K562 (cell line): ENCODE data around the gene CABP5. TPM values are rescaled to one million over a fixed set of nuclear protein-coding genes. Genes with fewer than 3 reads are reported as not detected.
A peak's percentile ranks its signal among the peaks of the same experiment; 100 is the strongest.
"Not testable (repeated sequence)": the region's sequence is repeated elsewhere in the genome, so short reads cannot be mapped to it uniquely, and the experiment has no call there.

Source experiments
- ATAC-seq: fragments of 200-7000 bp; cut with Tn5 transposase; 3 replicates; pipeline ENCODE4 v1.9.1; 2020; ENCODE audit warnings: moderate library complexity
- BruUV-seq: library from RNA; stranded (reverse); fragments of 400-500 nt; replicated peaks from 2 replicates; lab custom pipeline; 2021; lab: Mats Ljungman, UMichigan
- CTCF ChIA-PET: fragments of 300-600 bp; formaldehyde crosslinking; extraction: SDS; loops from one replicate; lab custom pipeline; 2021; ENCODE audit warnings: low intra/inter-chr PET ratio; lab: Yijun Ruan, JAX
- POLR2A ChIA-PET: fragments of 300-600, 350-650 bp; sonication (Branson Sonifier 250); formaldehyde crosslinking; extraction: SDS; loops from one replicate; lab custom pipeline; 2021; ENCODE audit warnings: antibody characterized with exemption, inconsistent platforms; lab: Yijun Ruan, JAX
- DNase-seq, 4 experiments: peaks; one replicate each; pipeline versions ENCODE4 v3.0.0 to v3.0.0-alpha.2; 2011 to 2018; ENCODE audit warnings: low spot score in 3 of 4, mixed read lengths in 3 of 4; ENCODE audit errors: extremely low read depth in 1 of 4
- FAIRE-seq: peaks from 2 replicates; lab custom pipeline; 2011; peaks lifted over from hg19 to GRCh38; lab: Jason Lieb, UNC
- H2AFZ ChIP-seq: 2 replicates; pipeline ENCODE4 v1.6.0; 2011; ENCODE audit warnings: low read depth, low read length, control low read depth, inconsistent platforms
- H3K27ac ChIP-seq: fragments of 200-600 bp; 3 replicates; pipeline ENCODE4 v1.8.0; 2011; ENCODE audit warnings: low read depth, mild to moderate bottlenecking, control low read depth, inconsistent platforms, low read length, moderate library complexity, mixed read lengths; ENCODE audit errors: extremely low read depth
- H3K27me3 ChIP-seq, 2 experiments: fragments of 300-600 bp in 1 of 2; 2 replicates in 1 of 2; 3 replicates in 1 of 2; pipeline versions ENCODE4 v1.6.0 to v1.8.0; 2011; ENCODE audit warnings: inconsistent platforms in 2 of 2, low read length in 2 of 2, mild to moderate bottlenecking in 1 of 2, mixed read lengths in 1 of 2, moderate library complexity in 1 of 2; ENCODE audit not compliant: control insufficient read depth in 2 of 2, insufficient read depth in 2 of 2
- H3K36me3 ChIP-seq: fragments of 300-600 bp; 3 replicates; pipeline ENCODE4 v1.8.0; 2011; ENCODE audit warnings: mild to moderate bottlenecking, low read length, inconsistent platforms; ENCODE audit not compliant: control insufficient read depth, insufficient read depth
- H3K4me1 ChIP-seq, 2 experiments: fragments of 200-600 bp in 1 of 2; replicated peaks in 1 of 2; 2 replicates in 1 of 2; 3 replicates in 1 of 2; pipeline versions ENCODE4 v1.5.1 to v1.8.0; 2011; ENCODE audit warnings: inconsistent platforms in 2 of 2, low read length in 2 of 2, mild to moderate bottlenecking in 1 of 2, mixed read lengths in 1 of 2, moderate library complexity in 1 of 2; ENCODE audit not compliant: control insufficient read depth in 2 of 2, insufficient read depth in 2 of 2
- H3K4me2 ChIP-seq: 2 replicates; pipeline ENCODE4 v1.6.1; 2011; ENCODE audit warnings: low read length, control low read depth, inconsistent platforms, mixed read lengths; ENCODE audit not compliant: insufficient read depth
- H3K4me3 ChIP-seq: fragments of 200-600 bp; sonication (generic), shearing (Covaris generic); 2 replicates; pipeline ENCODE4 v1.5.1; 2016; ENCODE audit warnings: control low read depth, inconsistent platforms
- H3K79me2 ChIP-seq: fragments of 200-600 bp; 3 replicates; pipeline ENCODE4 v1.8.0; 2011; ENCODE audit warnings: low read length, inconsistent platforms; ENCODE audit not compliant: control insufficient read depth, insufficient read depth
- H3K9ac ChIP-seq, 2 experiments: 2 replicates each; pipeline versions ENCODE4 v1.6.0 to v1.6.1; 2011; ENCODE audit warnings: low read depth in 2 of 2, low read length in 2 of 2, control low read depth in 1 of 2, inconsistent platforms in 1 of 2, mild to moderate bottlenecking in 1 of 2, mixed read lengths in 1 of 2; ENCODE audit not compliant: insufficient read depth in 1 of 2
- H3K9me1 ChIP-seq: one replicate; pipeline ENCODE4 v1.6.0; 2011; ENCODE audit warnings: inconsistent platforms, mild to moderate bottlenecking, low read length, moderate library complexity; ENCODE audit not compliant: control insufficient read depth, insufficient read depth
- H3K9me3 ChIP-seq: replicated peaks from 2 replicates; pipeline ENCODE4 v1.5.1; 2011; ENCODE audit warnings: low read depth, low read length, inconsistent platforms; ENCODE audit not compliant: control insufficient read depth, insufficient read depth
- H4K20me1 ChIP-seq: replicated peaks from 2 replicates; pipeline ENCODE4 v1.6.1; 2011; ENCODE audit warnings: low read length, inconsistent platforms, mixed read lengths; ENCODE audit not compliant: control insufficient read depth, insufficient read depth
- FOXP4 ChIP-seq: sonication (generic); formaldehyde crosslinking; IDR thresholded peaks from 2 replicates; pipeline ENCODE4 v1.8.0; 2022; ENCODE audit warnings: mild to moderate bottlenecking, missing genetic modification reagents, borderline replicate concordance
- KLF6 ChIP-seq: fragments of 250-450 bp; sonication (Bioruptor Pico); IDR thresholded peaks from 2 replicates; pipeline ENCODE4 v1.4.0; 2020; ENCODE audit warnings: mild to moderate bottlenecking, moderate library complexity, borderline replicate concordance
- RAD51 ChIP-seq: fragments of 450-650 bp; IDR thresholded peaks from 2 replicates; pipeline ENCODE4 v1.7.1; 2016; ENCODE audit warnings: low read depth, mild to moderate bottlenecking, borderline replicate concordance
- ZBTB8A ChIP-seq: fragments of 450-650 bp; IDR thresholded peaks from 2 replicates; pipeline ENCODE4 v1.6.1; 2018; ENCODE audit warnings: mild to moderate bottlenecking, moderate library complexity; ENCODE audit not compliant: partially characterized antibody
- ZNF121 ChIP-seq: sonication (generic); formaldehyde crosslinking; conservative IDR thresholded peaks from 2 replicates; pipeline ENCODE4 v1.8.0; 2022; ENCODE audit warnings: missing genetic modification reagents
- WGBS: fragments of 100-300 bp; shearing (Covaris generic); methylation state at CpG from one replicate; pipeline ENCODE4 v1.1.6; 2016; ENCODE audit warnings: low coverage, mixed read lengths; ENCODE audit not compliant: insufficient coverage; ENCODE audit errors: missing lambda C conversion rate; 5-methylcytosine and 5-hydroxymethylcytosine counted together
- in situ Hi-C: fragments of 300-500 bp; cut with MboI; formaldehyde crosslinking; loops from 4 replicates; pipeline ENCODE4 v1.15.0; 2018; ENCODE audit warnings: inconsistent platforms, mixed read lengths
- intact Hi-C: fragments of 100-400 bp; cut with micrococcal nuclease; formaldehyde crosslinking; loops from 2 replicates; pipeline ENCODE4 v1.14.2; 2022
- polyA plus RNA-seq, 8 experiments: library from polyadenylated mRNA; depleted of rRNA in 4 of 8; stranded (reverse) in 5 of 8; unstranded in 3 of 8; fragments of >200 nt; fragmentation: Nextera tagmentation in 2 of 8; fragmentation: Illumina TruSeq in 1 of 8; extraction: Ambion mirVana in 2 of 8; extraction: Trizol in 1 of 8; gene quantifications; 2 replicates each; pipeline versions ENCODE4 v1.2.1 to v1.2.3, GENCODE V29; 2011 to 2014; ENCODE audit warnings: inconsistent platforms in 1 of 8, missing spikeins in 1 of 8
- total RNA-seq, 7 experiments: library from RNA; depleted of rRNA in 6 of 7; stranded (reverse); fragments of >200 nt in 6 of 7; fragmentation: Illumina TruSeq in 2 of 7; extraction: Trizol in 2 of 7; gene quantifications; 2 replicates each; pipeline versions ENCODE4 v1.2.1 to v1.2.3, GENCODE V29; 2011 to 2021; ENCODE audit warnings: low replicate concordance in 1 of 7
- TF ChIP-seq, protein P1 (sequence below): fragments of 450-650 bp; formaldehyde crosslinking; IDR thresholded peaks from 2 replicates; pipeline ENCODE4 v1.4.0; 2020; ENCODE audit warnings: mild to moderate bottlenecking, mixed read lengths

CABP5 gene
- total and polyA plus RNA-seq, 9 of the 15 experiments (the other 6 are each of a cell fraction or from before 2014, with no cell fraction given), result not detected

DNA sequence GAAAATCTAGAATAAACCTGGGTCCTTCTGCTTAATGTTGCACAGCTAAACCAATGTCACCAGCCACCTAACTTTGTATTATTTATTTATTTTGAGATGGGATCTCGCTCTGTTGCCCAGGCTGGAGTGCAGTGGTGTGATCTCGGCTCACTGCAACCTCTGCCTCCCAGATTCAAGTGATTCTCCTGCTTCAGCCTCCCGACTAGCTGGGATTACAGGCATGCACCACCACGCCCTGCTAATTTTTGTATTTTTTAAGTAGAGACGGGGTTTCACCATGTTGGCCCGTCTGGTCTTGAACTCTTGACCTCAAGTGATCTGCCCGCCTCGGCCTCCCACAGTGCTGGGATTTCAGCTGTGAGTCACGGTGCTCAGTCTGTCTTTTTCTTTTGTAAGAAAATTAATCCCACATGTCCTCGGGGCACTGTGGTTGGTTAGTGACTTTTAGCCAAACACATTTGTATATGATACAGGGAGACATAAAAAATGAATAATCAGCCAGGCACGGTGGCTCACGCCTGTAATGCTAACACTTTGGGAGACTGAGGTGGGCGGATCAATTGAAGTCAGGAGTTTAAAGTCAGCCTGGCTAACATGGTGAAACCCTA, 47.3 kb upstream of the CABP5 start:
- H3K4me2 ChIP-seq, H3K27ac ChIP-seq, H3K79me2 ChIP-seq, BruUV-seq, H3K4me1 ChIP-seq, H2AFZ ChIP-seq, ATAC-seq, H3K36me3 ChIP-seq, FAIRE-seq, H3K9ac ChIP-seq, H4K20me1 ChIP-seq, H3K9me3 ChIP-seq, POLR2A ChIA-PET, DNase-seq, intact Hi-C loops, in situ Hi-C loops, H3K4me3 ChIP-seq, H3K9me1 ChIP-seq: not testable (repeated sequence)
- H3K27me3 ChIP-seq, result peaks cover 7 to 28% of the 10 kb centered on the region in 2 experiments; a peak in 3 of 5 replicates
- peak; percentile 72 for TF ChIP-seq ZNF121 (CRISPR knock-in tag)
- under 1% methylated on average over 12 of the region's 13 CpGs for WGBS
- CTCF ChIA-PET, result interaction anchor here (0.6 kb wide), 1 partner anchor 122 kb away, joined by 3 read pairs; no protein-coding TSS in a partner anchor

- Histone ChIP-seq H3K4me1 (no peaks in the 10 kb centered on the region; a peak in 1 of 5 replicates), H3K9me3 (no peaks in the 10 kb centered on the region), H3K27ac (no peak overlapping the region), H4K20me1 (no peaks in the 10 kb centered on the region), H3K79me2 (no peaks in the 10 kb centered on the region), H3K4me3 (no peak overlapping the region), H2AFZ (no peak overlapping the region)
- DNase-seq, result no peak
- 0% methylated on average over 4 of the region's 5 CpGs for WGBS
- ChIA-PET POLR2A (interaction anchor here (0.6 kb wide), 1 partner anchor 499 kb away, joined by 3 read pairs; no protein-coding TSS in a partner anchor), CTCF (interaction anchor here (0.7 kb wide), 1 partner anchor 124 kb away, joined by 3 read pairs; no protein-coding TSS in a partner anchor)
- BruUV-seq, result no TSS peak
- TF ChIP-seq ZBTB8A (no peak), FOXP4 (CRISPR knock-in tag) (no peak), KLF6 (no peak), RAD51 (peak; percentile 22; the same call in 1 of the 2 replicates)
- TF ChIP-seq, protein P1, sequence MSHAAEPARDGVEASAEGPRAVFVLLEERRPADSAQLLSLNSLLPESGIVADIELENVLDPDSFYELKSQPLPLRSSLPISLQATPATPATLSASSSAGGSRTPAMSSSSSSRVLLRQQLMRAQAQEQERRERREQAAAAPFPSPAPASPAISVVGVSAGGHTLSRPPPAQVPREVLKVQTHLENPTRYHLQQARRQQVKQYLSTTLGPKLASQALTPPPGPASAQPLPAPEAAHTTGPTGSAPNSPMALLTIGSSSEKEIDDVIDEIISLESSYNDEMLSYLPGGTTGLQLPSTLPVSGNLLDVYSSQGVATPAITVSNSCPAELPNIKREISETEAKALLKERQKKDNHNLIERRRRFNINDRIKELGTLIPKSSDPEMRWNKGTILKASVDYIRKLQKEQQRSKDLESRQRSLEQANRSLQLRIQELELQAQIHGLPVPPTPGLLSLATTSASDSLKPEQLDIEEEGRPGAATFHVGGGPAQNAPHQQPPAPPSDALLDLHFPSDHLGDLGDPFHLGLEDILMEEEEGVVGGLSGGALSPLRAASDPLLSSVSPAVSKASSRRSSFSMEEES (CRISPR knock-in tag), result peak; percentile 68
- TF ChIP-seq, all 486 proteins: peak for 2
- no peak for FAIRE-seq
- no peak overlapping the region for H3K9ac ChIP-seq
- no peak overlapping the region for H3K4me2 ChIP-seq
- H3K9me1 ChIP-seq, result no peaks in the 10 kb centered on the region
- intact Hi-C loops, result no loop called here
- peaks cover 4 to 23% of the 10 kb centered on the region in 2 experiments; a peak in 3 of 5 replicates for H3K27me3 ChIP-seq
- ATAC-seq, result no peak
- in situ Hi-C loops, result no loop called here
- no peaks in the 10 kb centered on the region for H3K36me3 ChIP-seq
Observed at GRCh38 chr19:48090281-48090802, 46.5 kb upstream of the CABP5 start.
